GM12801 (cell line): ENCODE data around the gene DNMT1.

ENCODE experiments used
- TF ChIP-seq, protein P1 (sequence below): IDR thresholded peaks from one replicate; pipeline ENCODE4 v1.5.1; 2011; ENCODE audit warnings: control low read depth; ENCODE audit not compliant: insufficient read length; ENCODE audit errors: extremely low read depth

The DNMT1 gene

DNA sequence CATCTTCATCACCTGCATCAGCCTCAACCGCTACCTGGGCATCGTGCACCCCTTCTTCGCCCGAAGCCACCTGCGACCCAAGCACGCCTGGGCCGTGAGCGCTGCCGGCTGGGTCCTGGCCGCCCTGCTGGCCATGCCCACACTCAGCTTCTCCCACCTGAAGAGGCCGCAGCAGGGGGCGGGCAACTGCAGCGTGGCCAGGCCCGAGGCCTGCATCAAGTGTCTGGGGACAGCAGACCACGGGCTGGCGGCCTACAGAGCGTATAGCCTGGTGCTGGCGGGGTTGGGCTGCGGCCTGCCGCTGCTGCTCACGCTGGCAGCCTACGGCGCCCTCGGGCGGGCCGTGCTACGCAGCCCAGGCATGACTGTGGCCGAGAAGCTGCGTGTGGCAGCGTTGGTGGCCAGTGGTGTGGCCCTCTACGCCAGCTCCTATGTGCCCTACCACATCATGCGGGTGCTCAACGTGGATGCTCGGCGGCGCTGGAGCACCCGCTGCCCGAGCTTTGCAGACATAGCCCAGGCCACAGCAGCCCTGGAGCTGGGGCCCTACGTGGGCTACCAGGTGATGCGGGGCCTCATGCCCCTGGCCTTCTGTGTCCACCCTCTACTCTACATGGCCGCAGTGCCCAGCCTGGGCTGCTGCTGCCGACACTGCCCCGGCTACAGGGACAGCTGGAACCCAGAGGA, 80.6 kb downstream of the DNMT1 start:
- TF ChIP-seq, protein P1, sequence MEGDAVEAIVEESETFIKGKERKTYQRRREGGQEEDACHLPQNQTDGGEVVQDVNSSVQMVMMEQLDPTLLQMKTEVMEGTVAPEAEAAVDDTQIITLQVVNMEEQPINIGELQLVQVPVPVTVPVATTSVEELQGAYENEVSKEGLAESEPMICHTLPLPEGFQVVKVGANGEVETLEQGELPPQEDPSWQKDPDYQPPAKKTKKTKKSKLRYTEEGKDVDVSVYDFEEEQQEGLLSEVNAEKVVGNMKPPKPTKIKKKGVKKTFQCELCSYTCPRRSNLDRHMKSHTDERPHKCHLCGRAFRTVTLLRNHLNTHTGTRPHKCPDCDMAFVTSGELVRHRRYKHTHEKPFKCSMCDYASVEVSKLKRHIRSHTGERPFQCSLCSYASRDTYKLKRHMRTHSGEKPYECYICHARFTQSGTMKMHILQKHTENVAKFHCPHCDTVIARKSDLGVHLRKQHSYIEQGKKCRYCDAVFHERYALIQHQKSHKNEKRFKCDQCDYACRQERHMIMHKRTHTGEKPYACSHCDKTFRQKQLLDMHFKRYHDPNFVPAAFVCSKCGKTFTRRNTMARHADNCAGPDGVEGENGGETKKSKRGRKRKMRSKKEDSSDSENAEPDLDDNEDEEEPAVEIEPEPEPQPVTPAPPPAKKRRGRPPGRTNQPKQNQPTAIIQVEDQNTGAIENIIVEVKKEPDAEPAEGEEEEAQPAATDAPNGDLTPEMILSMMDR = no peak

DNA sequence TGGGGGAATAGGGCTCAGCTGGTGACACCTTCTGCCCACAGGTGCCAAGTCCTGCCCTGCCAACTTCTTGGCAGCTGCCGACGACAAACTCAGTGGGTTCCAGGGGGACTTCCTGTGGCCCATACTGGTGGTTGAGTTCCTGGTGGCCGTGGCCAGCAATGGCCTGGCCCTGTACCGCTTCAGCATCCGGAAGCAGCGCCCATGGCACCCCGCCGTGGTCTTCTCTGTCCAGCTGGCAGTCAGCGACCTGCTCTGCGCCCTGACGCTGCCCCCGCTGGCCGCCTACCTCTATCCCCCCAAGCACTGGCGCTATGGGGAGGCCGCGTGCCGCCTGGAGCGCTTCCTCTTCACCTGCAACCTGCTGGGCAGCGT, 81.2 kb downstream of the DNMT1 start:
- TF ChIP-seq, protein P1 = no peak

DNA sequence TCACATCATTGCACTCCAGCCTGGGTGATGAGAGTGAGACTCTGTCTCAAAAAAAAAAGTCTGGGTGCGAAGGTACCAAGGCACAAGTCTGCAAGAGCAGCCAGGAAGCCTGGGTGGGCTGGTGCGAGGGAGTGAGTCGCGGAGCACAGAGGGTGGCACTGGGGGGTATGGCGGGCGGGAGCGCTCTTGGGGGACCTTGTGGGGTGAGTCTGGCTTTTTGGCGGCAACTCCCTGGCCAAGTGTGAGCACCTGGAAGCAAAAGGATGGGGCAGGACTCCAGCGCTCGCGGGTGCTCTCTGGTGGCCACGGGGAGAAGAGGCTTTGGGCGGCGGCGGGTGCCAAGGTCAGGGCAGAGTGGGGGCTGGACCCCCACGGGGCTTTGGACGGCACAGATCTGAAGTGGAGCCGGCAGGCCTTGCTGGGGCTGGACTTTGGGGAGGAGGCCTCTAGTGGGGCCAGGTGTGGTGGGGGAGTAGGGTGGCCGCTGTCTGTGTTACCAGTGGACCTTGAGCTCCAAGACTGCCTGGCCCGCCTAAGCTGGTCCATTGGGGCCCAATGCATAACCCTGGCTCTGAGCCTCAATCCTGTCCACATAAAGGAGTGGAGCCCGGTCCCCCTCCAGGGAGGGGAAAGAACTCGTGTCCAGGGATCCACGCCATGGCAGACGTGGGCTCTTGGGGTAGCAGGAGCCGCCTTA, 81.7 kb downstream of the DNMT1 start:
- TF ChIP-seq, protein P1 = no peak

- TF ChIP-seq, protein P1 = no peak
Observed at GRCh38 chr19:10112037-10112761, 82.6 kb downstream of the DNMT1 start.

- TF ChIP-seq, protein P1 = no peak
Observed at GRCh38 chr19:10111405-10111811, 83.3 kb downstream of the DNMT1 start, which contains the start of gene P2RY11. P2RY11 (plus strand) TSS chr19:10111693; CDS start chr19:10111722, 29 bp downstream.

- TF ChIP-seq, protein P1 = no peak
Observed at GRCh38 chr19:10110972-10111317, 83.8 kb downstream of the DNMT1 start.
